WTC11 (cell line): ENCODE measurements around the gene SBNO2. TPM values are rescaled to one million over a fixed set of nuclear protein-coding genes. Genes with fewer than 3 reads are reported as not detected.
A peak's percentile ranks its signal among the peaks of the same experiment; 100 is the strongest.

Experiments
- ATAC-seq: fragments of 200-7000 bp; cut with Tn5 transposase; 2 replicates; pipeline ENCODE4 v1.10.0; 2021; ENCODE audit warnings: mild to moderate bottlenecking, moderate library complexity
- CTCF ChIA-PET: fragments of 300-600 bp; sonication (Branson Sonifier 250); formaldehyde crosslinking; loops from one replicate; lab custom pipeline; 2021; ENCODE audit warnings: antibody characterized with exemption; lab: Charles Lee
- POLR2A ChIA-PET: fragments of 350-600 bp; sonication (Branson Sonifier 250); formaldehyde crosslinking; loops from one replicate; lab custom pipeline; 2021; ENCODE audit warnings: antibody characterized with exemption; lab: Charles Lee
- DNase-seq: peaks from one replicate; pipeline ENCODE4 v3.0.0; 2021; ENCODE audit warnings: low spot score
- H3K27ac Mint-ChIP-seq: 2 replicates; pipeline ENCODE4 v1.8.0; 2021; ENCODE audit warnings: mixed read lengths
- H3K27me3 Mint-ChIP-seq: 2 replicates; pipeline ENCODE4 v1.8.0; 2021; ENCODE audit warnings: low read depth, mild to moderate bottlenecking, moderate library complexity, mixed read lengths
- H3K36me3 Mint-ChIP-seq: 2 replicates; pipeline ENCODE4 v1.8.0; 2021; ENCODE audit warnings: mixed read lengths
- H3K4me1 Mint-ChIP-seq: 2 replicates; pipeline ENCODE4 v1.8.0; 2022; ENCODE audit warnings: mixed read lengths
- H3K4me3 Mint-ChIP-seq: 2 replicates; pipeline ENCODE4 v1.8.0; 2021; ENCODE audit warnings: mild to moderate bottlenecking, moderate library complexity, mixed read lengths
- H3K9me3 Mint-ChIP-seq: 2 replicates; pipeline ENCODE4 v1.8.0; 2021; ENCODE audit warnings: mixed read lengths
- ELF4 ChIP-seq: sonication (generic); formaldehyde crosslinking; IDR thresholded peaks from 2 replicates; pipeline ENCODE4 v1.8.1; 2022; ENCODE audit warnings: low read depth, mild to moderate bottlenecking, moderate library complexity, missing genetic modification reagents
- EMX1 ChIP-seq: fragments of 250-450 bp; sonication (Bioruptor Pico); IDR thresholded peaks from 2 replicates; pipeline ENCODE4 v1.8.0; 2021; ENCODE audit warnings: mild to moderate bottlenecking
- ETV6 ChIP-seq: sonication (generic); formaldehyde crosslinking; IDR thresholded peaks from 2 replicates; pipeline ENCODE4 v1.8.1; 2022; ENCODE audit warnings: mild to moderate bottlenecking, missing genetic modification reagents
- FOXP1 ChIP-seq: sonication (generic); formaldehyde crosslinking; IDR thresholded peaks from 2 replicates; pipeline ENCODE4 v1.8.0; 2022; ENCODE audit warnings: missing genetic modification reagents, mild to moderate bottlenecking, moderate library complexity, borderline replicate concordance
- KAT7 ChIP-seq: sonication (generic); formaldehyde crosslinking; IDR thresholded peaks from 2 replicates; pipeline ENCODE4 v1.8.1; 2023; ENCODE audit warnings: missing genetic modification reagents, mild to moderate bottlenecking, borderline replicate concordance
- NFYB ChIP-seq: sonication (generic); formaldehyde crosslinking; conservative IDR thresholded peaks from 2 replicates; pipeline ENCODE4 v1.8.0; 2022; ENCODE audit warnings: low read depth, missing genetic modification reagents
- PRRX2 ChIP-seq: fragments of 250-450 bp; sonication (Bioruptor Pico); IDR thresholded peaks from 2 replicates; pipeline ENCODE4 v1.8.0; 2021; ENCODE audit warnings: mild to moderate bottlenecking
- SP1 ChIP-seq: sonication (generic); formaldehyde crosslinking; conservative IDR thresholded peaks from 2 replicates; pipeline ENCODE4 v1.8.1; 2022; ENCODE audit warnings: missing genetic modification reagents
- ZBTB21 ChIP-seq: sonication (generic); formaldehyde crosslinking; IDR thresholded peaks from 2 replicates; pipeline ENCODE4 v1.8.1; 2023; ENCODE audit warnings: mild to moderate bottlenecking, missing genetic modification reagents, borderline replicate concordance
- total RNA-seq: library from RNA; stranded (reverse); gene quantifications from 3 replicates; pipeline ENCODE4 v1.2.3, GENCODE V29; 2021
- TF ChIP-seq, protein P1 (sequence below): sonication (generic); formaldehyde crosslinking; IDR thresholded peaks from 2 replicates; pipeline ENCODE4 v1.8.0; 2022; ENCODE audit warnings: missing genetic modification reagents
- TF ChIP-seq, protein P2 (sequence below): sonication (generic); formaldehyde crosslinking; IDR thresholded peaks from 2 replicates; pipeline ENCODE4 v1.8.0; 2022; ENCODE audit warnings: mild to moderate bottlenecking, missing genetic modification reagents
- TF ChIP-seq, protein P3 (sequence below): sonication (generic); formaldehyde crosslinking; IDR thresholded peaks from 2 replicates; pipeline ENCODE4 v1.8.1; 2023; ENCODE audit warnings: mild to moderate bottlenecking, missing genetic modification reagents
- TF ChIP-seq, protein P4 (sequence below): sonication (generic); formaldehyde crosslinking; IDR thresholded peaks from 2 replicates; pipeline ENCODE4 v1.8.1; 2022; ENCODE audit warnings: missing genetic modification reagents, borderline replicate concordance
- TF ChIP-seq, protein P5 (sequence below): sonication (generic); formaldehyde crosslinking; IDR thresholded peaks from 2 replicates; pipeline ENCODE4 v1.8.0; 2023; ENCODE audit warnings: missing genetic modification reagents
- TF ChIP-seq, protein P6 (sequence below): fragments of 200-600 bp; IDR thresholded peaks from 2 replicates; pipeline ENCODE4 v1.8.0; 2022; ENCODE audit warnings: antibody characterized with exemption

SBNO2 gene
- total RNA-seq, 1 experiment from 2014 or later = 57.3 TPM

DNA sequence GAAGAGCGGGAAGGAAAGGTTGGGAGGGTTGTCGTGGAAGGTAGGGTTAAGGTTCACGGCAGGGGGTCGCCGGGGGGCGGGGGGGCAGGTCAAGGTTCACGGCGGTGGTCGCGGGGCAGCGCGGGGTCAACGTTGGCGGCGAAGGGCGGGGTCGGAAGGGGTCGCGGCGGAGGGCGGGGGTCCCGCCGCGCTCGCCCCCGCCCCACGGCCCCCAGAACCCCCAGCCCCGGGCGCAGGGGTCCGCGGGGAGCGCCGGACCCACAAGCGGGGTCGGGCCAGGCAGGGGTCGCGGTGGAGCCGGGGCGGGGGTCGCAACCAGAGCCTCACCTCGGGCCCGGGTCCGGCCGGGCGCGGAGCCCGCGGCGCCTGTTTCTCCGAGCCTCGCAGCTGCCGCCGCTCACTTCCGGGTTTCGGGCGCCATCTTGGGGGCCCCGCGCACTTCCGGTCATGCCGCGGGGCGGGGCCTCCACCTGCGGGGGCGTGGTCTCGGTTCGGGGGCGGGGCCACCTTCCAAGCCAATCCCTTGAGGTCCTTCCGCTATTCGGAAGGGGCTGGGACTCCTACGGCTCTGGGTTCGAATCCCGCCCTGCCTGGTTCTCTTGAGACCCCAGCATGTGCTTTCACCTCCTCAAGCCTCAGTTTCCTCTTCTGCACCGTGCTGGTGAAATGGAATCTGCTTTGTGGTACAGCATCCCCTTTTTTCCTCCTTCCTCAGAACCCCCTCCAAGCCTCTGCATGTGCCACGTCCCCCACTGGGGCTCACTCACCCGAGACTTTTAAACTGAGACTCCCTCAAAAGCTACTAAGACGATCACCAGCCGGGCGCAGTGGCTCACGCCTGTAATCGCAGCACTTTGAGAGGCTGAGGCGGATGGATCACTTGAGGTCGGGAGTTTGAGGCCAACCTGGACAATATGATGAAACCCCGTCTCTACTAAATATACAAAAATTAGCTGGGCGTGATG, at the start of gene SBNO2 (continued):
- TF ChIP-seq, protein P1, sequence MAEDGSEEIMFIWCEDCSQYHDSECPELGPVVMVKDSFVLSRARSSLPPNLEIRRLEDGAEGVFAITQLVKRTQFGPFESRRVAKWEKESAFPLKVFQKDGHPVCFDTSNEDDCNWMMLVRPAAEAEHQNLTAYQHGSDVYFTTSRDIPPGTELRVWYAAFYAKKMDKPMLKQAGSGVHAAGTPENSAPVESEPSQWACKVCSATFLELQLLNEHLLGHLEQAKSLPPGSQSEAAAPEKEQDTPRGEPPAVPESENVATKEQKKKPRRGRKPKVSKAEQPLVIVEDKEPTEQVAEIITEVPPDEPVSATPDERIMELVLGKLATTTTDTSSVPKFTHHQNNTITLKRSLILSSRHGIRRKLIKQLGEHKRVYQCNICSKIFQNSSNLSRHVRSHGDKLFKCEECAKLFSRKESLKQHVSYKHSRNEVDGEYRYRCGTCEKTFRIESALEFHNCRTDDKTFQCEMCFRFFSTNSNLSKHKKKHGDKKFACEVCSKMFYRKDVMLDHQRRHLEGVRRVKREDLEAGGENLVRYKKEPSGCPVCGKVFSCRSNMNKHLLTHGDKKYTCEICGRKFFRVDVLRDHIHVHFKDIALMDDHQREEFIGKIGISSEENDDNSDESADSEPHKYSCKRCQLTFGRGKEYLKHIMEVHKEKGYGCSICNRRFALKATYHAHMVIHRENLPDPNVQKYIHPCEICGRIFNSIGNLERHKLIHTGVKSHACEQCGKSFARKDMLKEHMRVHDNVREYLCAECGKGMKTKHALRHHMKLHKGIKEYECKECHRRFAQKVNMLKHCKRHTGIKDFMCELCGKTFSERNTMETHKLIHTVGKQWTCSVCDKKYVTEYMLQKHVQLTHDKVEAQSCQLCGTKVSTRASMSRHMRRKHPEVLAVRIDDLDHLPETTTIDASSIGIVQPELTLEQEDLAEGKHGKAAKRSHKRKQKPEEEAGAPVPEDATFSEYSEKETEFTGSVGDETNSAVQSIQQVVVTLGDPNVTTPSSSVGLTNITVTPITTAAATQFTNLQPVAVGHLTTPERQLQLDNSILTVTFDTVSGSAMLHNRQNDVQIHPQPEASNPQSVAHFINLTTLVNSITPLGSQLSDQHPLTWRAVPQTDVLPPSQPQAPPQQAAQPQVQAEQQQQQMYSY (CRISPR knock-in tag) = no peak
- TF ChIP-seq ETV6 (CRISPR knock-in tag) (peak; percentile 57; the same call in 1 of the 2 replicates), KAT7 (CRISPR knock-in tag) (no peak), PRRX2 (CRISPR knock-in tag) (no peak), ZBTB21 (CRISPR knock-in tag) (0 out of 2 replicates have a peak, but pooled peaks have one; percentile 41), SP1 (peak; percentile 95), FOXP1 (CRISPR knock-in tag) (peak; percentile 59; the same call in 1 of the 2 replicates), EMX1 (CRISPR knock-in tag) (no peak)
- TF ChIP-seq, protein P2, sequence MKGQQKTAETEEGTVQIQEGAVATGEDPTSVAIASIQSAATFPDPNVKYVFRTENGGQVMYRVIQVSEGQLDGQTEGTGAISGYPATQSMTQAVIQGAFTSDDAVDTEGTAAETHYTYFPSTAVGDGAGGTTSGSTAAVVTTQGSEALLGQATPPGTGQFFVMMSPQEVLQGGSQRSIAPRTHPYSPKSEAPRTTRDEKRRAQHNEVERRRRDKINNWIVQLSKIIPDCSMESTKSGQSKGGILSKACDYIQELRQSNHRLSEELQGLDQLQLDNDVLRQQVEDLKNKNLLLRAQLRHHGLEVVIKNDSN (CRISPR knock-in tag) = peak; percentile 61; the same call in 1 of the 2 replicates
- TF ChIP-seq, protein P3, sequence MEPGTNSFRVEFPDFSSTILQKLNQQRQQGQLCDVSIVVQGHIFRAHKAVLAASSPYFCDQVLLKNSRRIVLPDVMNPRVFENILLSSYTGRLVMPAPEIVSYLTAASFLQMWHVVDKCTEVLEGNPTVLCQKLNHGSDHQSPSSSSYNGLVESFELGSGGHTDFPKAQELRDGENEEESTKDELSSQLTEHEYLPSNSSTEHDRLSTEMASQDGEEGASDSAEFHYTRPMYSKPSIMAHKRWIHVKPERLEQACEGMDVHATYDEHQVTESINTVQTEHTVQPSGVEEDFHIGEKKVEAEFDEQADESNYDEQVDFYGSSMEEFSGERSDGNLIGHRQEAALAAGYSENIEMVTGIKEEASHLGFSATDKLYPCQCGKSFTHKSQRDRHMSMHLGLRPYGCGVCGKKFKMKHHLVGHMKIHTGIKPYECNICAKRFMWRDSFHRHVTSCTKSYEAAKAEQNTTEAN = 0 out of 2 replicates have a peak, but pooled peaks have one; percentile 48

DNA sequence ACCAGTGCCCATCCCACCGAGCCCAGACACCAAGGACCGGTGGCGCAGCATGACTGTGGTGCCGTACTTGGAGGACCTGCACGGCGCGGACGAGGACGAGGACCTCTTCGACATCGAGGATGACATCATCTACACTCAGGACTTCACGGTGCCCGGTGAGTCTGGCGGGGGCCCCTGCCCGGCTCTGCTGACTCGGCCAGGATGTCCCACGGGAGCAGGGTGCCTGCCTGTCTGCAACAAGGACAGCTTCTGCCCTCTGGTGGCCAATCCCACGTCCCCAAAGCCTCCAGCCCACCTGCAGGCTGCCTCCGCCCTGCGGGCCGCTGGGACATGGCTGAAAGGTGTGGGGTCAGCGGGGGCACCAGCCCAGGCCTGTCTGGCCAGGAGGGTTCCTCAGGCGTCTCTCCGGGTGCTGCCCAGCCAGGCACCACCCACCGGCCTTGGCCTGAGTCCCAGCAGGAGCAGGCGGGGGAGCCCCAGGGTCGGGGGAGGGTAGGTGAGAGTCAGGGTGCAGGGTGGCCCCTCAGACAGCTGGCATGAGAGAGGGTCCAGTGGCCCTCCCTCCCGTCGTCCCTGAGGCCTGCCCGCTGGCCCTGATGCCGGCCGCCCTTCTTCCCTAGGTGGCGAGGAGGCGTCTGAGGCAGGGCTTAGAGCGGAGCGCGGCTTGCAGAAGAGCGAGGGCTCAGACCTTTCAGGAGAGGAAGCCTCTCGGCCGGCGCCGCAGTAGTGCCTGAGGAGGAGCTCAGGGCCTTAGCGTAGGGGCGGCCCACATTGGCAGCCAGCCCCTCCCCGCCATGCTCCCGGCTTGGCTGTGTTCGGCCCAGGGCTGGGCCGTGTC, 49.2 kb upstream of the SBNO2 start:
- peak; percentile 78 for DNase-seq
- Mint-ChIP-seq H3K27ac (peak overlapping the region; percentile 32; the same call in 1 of the 2 replicates), H3K36me3 (peaks cover under 1% of the 10 kb centered on the region; the same call in 1 of the 2 replicates), H3K9me3 (no peaks in the 10 kb centered on the region), H3K4me3 (no peak overlapping the region), H3K4me1 (peaks cover under 1% of the 10 kb centered on the region), H3K27me3 (no peaks in the 10 kb centered on the region)
- TF ChIP-seq, protein P4, sequence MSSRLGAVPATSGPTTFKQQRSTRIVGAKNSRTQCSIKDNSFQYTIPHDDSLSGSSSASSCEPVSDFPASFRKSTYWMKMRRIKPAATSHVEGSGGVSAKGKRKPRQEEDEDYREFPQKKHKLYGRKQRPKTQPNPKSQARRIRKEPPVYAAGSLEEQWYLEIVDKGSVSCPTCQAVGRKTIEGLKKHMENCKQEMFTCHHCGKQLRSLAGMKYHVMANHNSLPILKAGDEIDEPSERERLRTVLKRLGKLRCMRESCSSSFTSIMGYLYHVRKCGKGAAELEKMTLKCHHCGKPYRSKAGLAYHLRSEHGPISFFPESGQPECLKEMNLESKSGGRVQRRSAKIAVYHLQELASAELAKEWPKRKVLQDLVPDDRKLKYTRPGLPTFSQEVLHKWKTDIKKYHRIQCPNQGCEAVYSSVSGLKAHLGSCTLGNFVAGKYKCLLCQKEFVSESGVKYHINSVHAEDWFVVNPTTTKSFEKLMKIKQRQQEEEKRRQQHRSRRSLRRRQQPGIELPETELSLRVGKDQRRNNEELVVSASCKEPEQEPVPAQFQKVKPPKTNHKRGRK (CRISPR knock-in tag) = no peak
- peak; percentile 25; the same call in 1 of the 2 replicates for TF ChIP-seq FOXP1 (CRISPR knock-in tag)
- TF ChIP-seq NFYB (CRISPR knock-in tag) = no peak
- TF ChIP-seq, protein P5, sequence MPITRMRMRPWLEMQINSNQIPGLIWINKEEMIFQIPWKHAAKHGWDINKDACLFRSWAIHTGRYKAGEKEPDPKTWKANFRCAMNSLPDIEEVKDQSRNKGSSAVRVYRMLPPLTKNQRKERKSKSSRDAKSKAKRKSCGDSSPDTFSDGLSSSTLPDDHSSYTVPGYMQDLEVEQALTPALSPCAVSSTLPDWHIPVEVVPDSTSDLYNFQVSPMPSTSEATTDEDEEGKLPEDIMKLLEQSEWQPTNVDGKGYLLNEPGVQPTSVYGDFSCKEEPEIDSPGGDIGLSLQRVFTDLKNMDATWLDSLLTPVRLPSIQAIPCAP (CRISPR knock-in tag) = no peak
- no peak for TF ChIP-seq ELF4 (CRISPR knock-in tag)
- TF ChIP-seq, protein P6, sequence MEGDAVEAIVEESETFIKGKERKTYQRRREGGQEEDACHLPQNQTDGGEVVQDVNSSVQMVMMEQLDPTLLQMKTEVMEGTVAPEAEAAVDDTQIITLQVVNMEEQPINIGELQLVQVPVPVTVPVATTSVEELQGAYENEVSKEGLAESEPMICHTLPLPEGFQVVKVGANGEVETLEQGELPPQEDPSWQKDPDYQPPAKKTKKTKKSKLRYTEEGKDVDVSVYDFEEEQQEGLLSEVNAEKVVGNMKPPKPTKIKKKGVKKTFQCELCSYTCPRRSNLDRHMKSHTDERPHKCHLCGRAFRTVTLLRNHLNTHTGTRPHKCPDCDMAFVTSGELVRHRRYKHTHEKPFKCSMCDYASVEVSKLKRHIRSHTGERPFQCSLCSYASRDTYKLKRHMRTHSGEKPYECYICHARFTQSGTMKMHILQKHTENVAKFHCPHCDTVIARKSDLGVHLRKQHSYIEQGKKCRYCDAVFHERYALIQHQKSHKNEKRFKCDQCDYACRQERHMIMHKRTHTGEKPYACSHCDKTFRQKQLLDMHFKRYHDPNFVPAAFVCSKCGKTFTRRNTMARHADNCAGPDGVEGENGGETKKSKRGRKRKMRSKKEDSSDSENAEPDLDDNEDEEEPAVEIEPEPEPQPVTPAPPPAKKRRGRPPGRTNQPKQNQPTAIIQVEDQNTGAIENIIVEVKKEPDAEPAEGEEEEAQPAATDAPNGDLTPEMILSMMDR = no peak; the same call in 1 of the 2 replicates
- ATAC-seq = peak; percentile 51
- POLR2A ChIA-PET = no interaction called here
- CTCF ChIA-PET = interaction anchor here (0.6 to 4.0 kb wide), 27 partner anchors 9 to 197 kb away, joined by 3 to 46 read pairs (median 4); partner anchors contain the start of genes CBARP, CIRBP, CNN2 and FAM174C
